GM19395 (cell line): ENCODE data around the gene CSF3.

Experiments
- ATAC-seq: cut with Tn5 transposase; IDR thresholded peaks from one replicate; pipeline ENCODE4 v1.9.1; 2021; ENCODE audit warnings: mild to moderate bottlenecking, moderate library complexity; ENCODE audit not compliant: unreplicated experiment

Gene CSF3

GRCh38 chr17:40022961-40023541, 7.8 kb downstream of the CSF3 start:
- ATAC-seq = no peak

GRCh38 chr17:40023590-40024292, 8.5 kb downstream of the CSF3 start:
- no peak for ATAC-seq

GRCh38 chr17:40024901-40025300, 9.7 kb downstream of the CSF3 start:
- no peak for ATAC-seq

- ATAC-seq = no peak
Observed at GRCh38 chr17:40025559-40025958, 10.3 kb downstream of the CSF3 start.

- no peak for ATAC-seq
Observed at GRCh38 chr17:40025991-40026815, 11.0 kb downstream of the CSF3 start.

GRCh38 chr17:40026816-40027613, 11.8 kb downstream of the CSF3 start:
- no peak for ATAC-seq

- ATAC-seq = no peak
Observed at GRCh38 chr17:40027614-40028012, 12.4 kb downstream of the CSF3 start.

- no peak for ATAC-seq
Observed at GRCh38 chr17:40028595-40028994, 13.4 kb downstream of the CSF3 start.

GRCh38 chr17:40031706-40032105, 16.5 kb downstream of the CSF3 start:
- ATAC-seq = no peak

GRCh38 chr17:40032322-40033320, 17.4 kb downstream of the CSF3 start:
- ATAC-seq = no peak

- no peak for ATAC-seq
Observed at GRCh38 chr17:40033339-40033738, 18.1 kb downstream of the CSF3 start.

GRCh38 chr17:40034426-40035161, 19.4 kb downstream of the CSF3 start:
- ATAC-seq = no peak

GRCh38 chr17:40035162-40035559, 19.9 kb downstream of the CSF3 start:
- no peak for ATAC-seq

- ATAC-seq = no peak
Observed at GRCh38 chr17:40038882-40039513, 23.8 kb downstream of the CSF3 start.

- ATAC-seq = no peak
Observed at GRCh38 chr17:40041196-40041595, 26.0 kb downstream of the CSF3 start.

GRCh38 chr17:40056379-40057015, 41.3 kb downstream of the CSF3 start:
- no peak for ATAC-seq

GRCh38 chr17:40058186-40058784, 43.0 kb downstream of the CSF3 start:
- ATAC-seq = no peak

GRCh38 chr17:40058865-40059264, 43.6 kb downstream of the CSF3 start:
- no peak for ATAC-seq
